OCI-LY7 (cell line): ENCODE measurements around the gene FAM171A2.
"Not testable (repeated sequence)": the region's sequence is repeated elsewhere in the genome, so short reads cannot be mapped to it uniquely, and the experiment has no call there.

Source experiments
- EZH2phosphoT487 ChIP-seq: fragments of 200-600 bp; sonication (generic); IDR thresholded peaks from 2 replicates; pipeline ENCODE4 v1.6.1; 2018; ENCODE audit warnings: low read depth, borderline replicate concordance, mild to moderate bottlenecking, mixed run types, antibody characterized with exemption, low read length, moderate library complexity, mixed read lengths
- TF ChIP-seq, protein P1 (sequence below): fragments of 200-600 bp; sonication (generic); conservative IDR thresholded peaks from 2 replicates; pipeline ENCODE4 v1.5.1; 2014; ENCODE audit warnings: mild to moderate bottlenecking, antibody characterized with exemption, low read length, moderate library complexity, mixed read lengths

DNA sequence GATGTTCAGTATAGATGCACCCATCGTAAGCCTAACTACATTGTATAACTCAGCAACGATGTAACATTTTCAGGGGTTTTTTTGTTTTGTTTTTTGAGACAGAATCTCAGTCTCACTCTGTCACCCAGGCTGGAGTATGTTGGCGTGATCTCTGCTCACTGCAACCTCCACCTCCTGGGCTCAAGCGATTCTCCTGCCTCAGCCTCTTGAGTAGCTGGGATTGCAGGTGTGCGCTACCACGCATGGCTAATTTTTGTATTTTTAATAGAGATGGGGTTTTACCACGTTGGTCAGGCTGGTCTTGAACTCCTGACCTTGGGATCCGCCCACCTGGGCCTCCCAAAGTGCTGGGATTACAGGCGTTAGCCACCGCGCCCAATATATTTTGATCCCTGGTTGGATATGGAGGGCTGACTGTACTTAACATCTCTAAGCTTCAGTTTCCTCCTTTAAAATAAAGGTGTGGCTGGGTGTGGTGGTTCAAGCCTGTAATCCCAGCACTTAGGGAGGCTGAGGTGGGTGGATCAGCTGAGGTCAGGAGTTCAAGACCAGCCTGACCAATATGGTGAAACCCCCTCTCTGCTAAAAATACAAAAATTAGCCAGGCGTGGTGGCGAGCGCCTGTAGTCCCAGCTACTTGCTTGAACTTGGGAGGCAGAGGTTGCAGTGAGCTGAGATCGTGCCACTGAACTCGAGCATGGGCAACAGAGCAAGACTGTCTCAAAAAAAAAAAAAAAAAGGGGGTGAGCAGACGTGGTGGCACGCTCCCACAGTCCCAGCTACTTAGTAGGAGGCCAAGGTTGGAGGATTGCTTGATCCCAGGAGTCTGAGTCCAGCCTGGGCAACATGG, 16.2 kb downstream of the FAM171A2 start:
- TF ChIP-seq, protein P1, sequence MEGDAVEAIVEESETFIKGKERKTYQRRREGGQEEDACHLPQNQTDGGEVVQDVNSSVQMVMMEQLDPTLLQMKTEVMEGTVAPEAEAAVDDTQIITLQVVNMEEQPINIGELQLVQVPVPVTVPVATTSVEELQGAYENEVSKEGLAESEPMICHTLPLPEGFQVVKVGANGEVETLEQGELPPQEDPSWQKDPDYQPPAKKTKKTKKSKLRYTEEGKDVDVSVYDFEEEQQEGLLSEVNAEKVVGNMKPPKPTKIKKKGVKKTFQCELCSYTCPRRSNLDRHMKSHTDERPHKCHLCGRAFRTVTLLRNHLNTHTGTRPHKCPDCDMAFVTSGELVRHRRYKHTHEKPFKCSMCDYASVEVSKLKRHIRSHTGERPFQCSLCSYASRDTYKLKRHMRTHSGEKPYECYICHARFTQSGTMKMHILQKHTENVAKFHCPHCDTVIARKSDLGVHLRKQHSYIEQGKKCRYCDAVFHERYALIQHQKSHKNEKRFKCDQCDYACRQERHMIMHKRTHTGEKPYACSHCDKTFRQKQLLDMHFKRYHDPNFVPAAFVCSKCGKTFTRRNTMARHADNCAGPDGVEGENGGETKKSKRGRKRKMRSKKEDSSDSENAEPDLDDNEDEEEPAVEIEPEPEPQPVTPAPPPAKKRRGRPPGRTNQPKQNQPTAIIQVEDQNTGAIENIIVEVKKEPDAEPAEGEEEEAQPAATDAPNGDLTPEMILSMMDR: not testable (repeated sequence)
- not testable (repeated sequence) for TF ChIP-seq EZH2phosphoT487
